K562 (cell line): ENCODE data around the gene TBL2. TPM values are rescaled to one million over a fixed set of nuclear protein-coding genes. Genes with fewer than 3 reads are reported as not detected.

ENCODE experiments used
- BHLHE40 ChIP-seq: IDR thresholded peaks from 2 replicates; pipeline ENCODE4 v1.6.1; 2011; ENCODE audit warnings: low read length, improper control_type of control experiment
- CBX5 ChIP-seq: IDR thresholded peaks from 2 replicates; pipeline ENCODE4 v1.6.1; 2014; ENCODE audit warnings: low read depth, borderline replicate concordance
- CREB1 ChIP-seq, 2 experiments: sonication (generic) in 1 of 2; formaldehyde crosslinking in 1 of 2; IDR thresholded peaks; 2 replicates each; pipeline versions ENCODE4 v1.6.1 to v1.8.0; 2012 to 2022; ENCODE audit warnings: inconsistent platforms in 1 of 2, mild to moderate bottlenecking in 1 of 2, missing genetic modification reagents in 1 of 2, moderate library complexity in 1 of 2
- CTBP1 ChIP-seq: fragments of 450-650 bp; IDR thresholded peaks from 2 replicates; pipeline ENCODE4 v1.6.1; 2016; ENCODE audit warnings: borderline replicate concordance
- GABPA ChIP-seq: fragments of 200-800 bp; sonication (Bioruptor generic); conservative IDR thresholded peaks from 2 replicates; pipeline ENCODE4 v1.6.1; 2016; ENCODE audit warnings: low read depth, missing genetic modification characterization, missing compliant biosample characterization
- GATA2 ChIP-seq: sonication (generic); formaldehyde crosslinking; IDR thresholded peaks from 2 replicates; pipeline ENCODE4 v1.4.0; 2020; ENCODE audit warnings: mild to moderate bottlenecking, missing genetic modification reagents
- HLTF ChIP-seq: fragments of 450-650 bp; IDR thresholded peaks from 2 replicates; pipeline ENCODE4 v1.6.1; 2016
- MTA2 ChIP-seq: fragments of 450-650 bp; IDR thresholded peaks from 2 replicates; pipeline ENCODE4 v1.6.1; 2016; ENCODE audit warnings: low read depth
- NBN ChIP-seq: fragments of 450-650 bp; IDR thresholded peaks from 2 replicates; pipeline ENCODE4 v1.6.1; 2016; ENCODE audit warnings: low read depth, mild to moderate bottlenecking
- NCOA1 ChIP-seq: fragments of 450-650 bp; IDR thresholded peaks from 2 replicates; pipeline ENCODE4 v1.6.1; 2016; ENCODE audit warnings: low read depth
- NFIC ChIP-seq: fragments of 450-650 bp; IDR thresholded peaks from 2 replicates; pipeline ENCODE4 v1.6.1; 2017; ENCODE audit warnings: mild to moderate bottlenecking, inconsistent platforms
- NR1H2 ChIP-seq: sonication (generic); formaldehyde crosslinking; IDR thresholded peaks from 2 replicates; pipeline ENCODE4 v1.4.0; 2020; ENCODE audit warnings: mild to moderate bottlenecking, missing genetic modification reagents
- POLR2AphosphoS5 ChIP-seq: IDR thresholded peaks from 2 replicates; pipeline ENCODE4 v1.6.1; 2011; ENCODE audit warnings: mild to moderate bottlenecking, low read depth, low read length, moderate library complexity; ENCODE audit not compliant: control insufficient read depth, insufficient read depth
- RBM25 ChIP-seq: fragments of 200-400 bp; formaldehyde crosslinking; IDR thresholded peaks from 2 replicates; pipeline ENCODE4 v1.6.1; 2018; ENCODE audit warnings: low read length, low read depth, moderate library complexity; ENCODE audit not compliant: severe bottlenecking
- ZBTB1 ChIP-seq: sonication (generic); formaldehyde crosslinking; IDR thresholded peaks from 2 replicates; pipeline ENCODE4 v1.8.1; 2023; ENCODE audit warnings: missing genetic modification reagents, low read depth, mild to moderate bottlenecking, borderline replicate concordance
- ZNF165 ChIP-seq: fragments of 250-450 bp; sonication (Bioruptor Pico); IDR thresholded peaks from 2 replicates; pipeline ENCODE4 v1.4.0; 2020; ENCODE audit warnings: borderline replicate concordance
- ZNF239 ChIP-seq: fragments of 250-450 bp; sonication (Bioruptor Pico); IDR thresholded peaks from 2 replicates; pipeline ENCODE4 v1.4.0; 2020; ENCODE audit warnings: mild to moderate bottlenecking
- ZNF589 ChIP-seq: fragments of 200-800 bp; sonication (Bioruptor generic); IDR thresholded peaks from 2 replicates; pipeline ENCODE4 v1.6.1; 2016; ENCODE audit warnings: low read depth, missing genetic modification characterization, missing compliant biosample characterization
- polyA plus RNA-seq, 8 experiments: library from polyadenylated mRNA; depleted of rRNA in 4 of 8; stranded (reverse) in 5 of 8; unstranded in 3 of 8; fragments of >200 nt; fragmentation: Nextera tagmentation in 2 of 8; fragmentation: Illumina TruSeq in 1 of 8; extraction: Ambion mirVana in 2 of 8; extraction: Trizol in 1 of 8; gene quantifications; 2 replicates each; pipeline versions ENCODE4 v1.2.1 to v1.2.3, GENCODE V29; 2011 to 2014; ENCODE audit warnings: inconsistent platforms in 1 of 8, missing spikeins in 1 of 8
- total RNA-seq, 7 experiments: library from RNA; depleted of rRNA in 6 of 7; stranded (reverse); fragments of >200 nt in 6 of 7; fragmentation: Illumina TruSeq in 2 of 7; extraction: Trizol in 2 of 7; gene quantifications; 2 replicates each; pipeline versions ENCODE4 v1.2.1 to v1.2.3, GENCODE V29; 2011 to 2021; ENCODE audit warnings: low replicate concordance in 1 of 7
- TF ChIP-seq, protein P1 (sequence below), 2 experiments: fragments of 450-650 bp in 1 of 2; IDR thresholded peaks; 2 replicates each; pipeline ENCODE4 v1.6.1; 2011 to 2017; ENCODE audit warnings: low read depth in 2 of 2, antibody characterized with exemption in 1 of 2, borderline replicate concordance in 1 of 2, low read length in 1 of 2, mild to moderate bottlenecking in 1 of 2, mixed read lengths in 1 of 2; ENCODE audit not compliant: control insufficient read depth in 1 of 2
- TF ChIP-seq, protein P2 (sequence below): IDR thresholded peaks from 2 replicates; pipeline ENCODE4 v1.6.1; 2014; ENCODE audit warnings: antibody characterized with exemption
- TF ChIP-seq, protein P3 (sequence below): fragments of 200-800 bp; sonication (Bioruptor generic); IDR thresholded peaks from 2 replicates; pipeline ENCODE4 v1.6.1; 2017; ENCODE audit warnings: missing genetic modification characterization, missing compliant biosample characterization
- TF ChIP-seq, protein P4 (sequence below), 2 experiments: IDR thresholded peaks; 2 replicates each; pipeline ENCODE4 v1.6.1; 2011; ENCODE audit warnings: borderline replicate concordance in 1 of 2, control low read depth in 1 of 2, low read depth in 1 of 2, low read length in 1 of 2, mild to moderate bottlenecking in 1 of 2, mixed read lengths in 1 of 2, moderate library complexity in 1 of 2; ENCODE audit not compliant: insufficient read depth in 1 of 2, insufficient read length in 1 of 2, poor library complexity in 1 of 2, severe bottlenecking in 1 of 2; ENCODE audit errors: extremely low read depth in 1 of 2

Gene TBL2
- total and polyA plus RNA-seq, 9 of the 15 experiments (the other 6 are each of a cell fraction or from before 2014, with no cell fraction given) = 2.5 to 123 (median 49.2) TPM

DNA sequence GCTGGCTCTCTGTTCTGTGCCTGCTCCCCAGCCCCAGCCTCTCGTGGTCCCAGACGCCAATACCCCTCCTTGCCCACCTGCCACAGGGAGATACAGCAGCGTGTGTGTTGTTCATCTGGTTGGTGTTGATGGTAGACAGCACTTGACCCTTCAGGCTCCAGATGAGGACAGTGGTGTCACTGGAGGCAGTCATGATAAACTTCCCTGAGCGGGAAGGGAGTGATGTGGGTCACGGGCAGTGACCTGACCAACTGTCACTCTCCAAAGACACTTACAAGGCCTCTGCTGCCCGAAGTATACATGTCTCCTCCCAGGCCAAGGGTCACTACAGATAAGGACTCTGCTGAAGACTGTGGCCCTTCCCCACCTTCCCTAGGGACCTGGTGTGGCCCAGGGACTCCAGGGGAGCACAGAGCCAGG lies 5.6 kb downstream of the TBL2 start (continued):
- no peak; the same call in 1 of the 2 replicates for TF ChIP-seq ZBTB1 (CRISPR knock-in tag)
- TF ChIP-seq ZNF239 (CRISPR knock-in tag) = peak; percentile 80
- no peak for TF ChIP-seq HLTF
- peak; percentile 82 for TF ChIP-seq GATA2 (CRISPR knock-in tag)
- TF ChIP-seq, protein P1, sequence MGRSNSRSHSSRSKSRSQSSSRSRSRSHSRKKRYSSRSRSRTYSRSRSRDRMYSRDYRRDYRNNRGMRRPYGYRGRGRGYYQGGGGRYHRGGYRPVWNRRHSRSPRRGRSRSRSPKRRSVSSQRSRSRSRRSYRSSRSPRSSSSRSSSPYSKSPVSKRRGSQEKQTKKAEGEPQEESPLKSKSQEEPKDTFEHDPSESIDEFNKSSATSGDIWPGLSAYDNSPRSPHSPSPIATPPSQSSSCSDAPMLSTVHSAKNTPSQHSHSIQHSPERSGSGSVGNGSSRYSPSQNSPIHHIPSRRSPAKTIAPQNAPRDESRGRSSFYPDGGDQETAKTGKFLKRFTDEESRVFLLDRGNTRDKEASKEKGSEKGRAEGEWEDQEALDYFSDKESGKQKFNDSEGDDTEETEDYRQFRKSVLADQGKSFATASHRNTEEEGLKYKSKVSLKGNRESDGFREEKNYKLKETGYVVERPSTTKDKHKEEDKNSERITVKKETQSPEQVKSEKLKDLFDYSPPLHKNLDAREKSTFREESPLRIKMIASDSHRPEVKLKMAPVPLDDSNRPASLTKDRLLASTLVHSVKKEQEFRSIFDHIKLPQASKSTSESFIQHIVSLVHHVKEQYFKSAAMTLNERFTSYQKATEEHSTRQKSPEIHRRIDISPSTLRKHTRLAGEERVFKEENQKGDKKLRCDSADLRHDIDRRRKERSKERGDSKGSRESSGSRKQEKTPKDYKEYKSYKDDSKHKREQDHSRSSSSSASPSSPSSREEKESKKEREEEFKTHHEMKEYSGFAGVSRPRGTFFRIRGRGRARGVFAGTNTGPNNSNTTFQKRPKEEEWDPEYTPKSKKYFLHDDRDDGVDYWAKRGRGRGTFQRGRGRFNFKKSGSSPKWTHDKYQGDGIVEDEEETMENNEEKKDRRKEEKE (IDR thresholded peaks at IDR 0.05; ENCODE audit: borderline replicate concordance in 1 of 2, control insufficient read depth in 1 of 2, low read depth in 2 of 2, low read length in 1 of 2) = no peak
- TF ChIP-seq CBX5 = no peak
- TF ChIP-seq NR1H2 = 0 out of 2 replicates have a peak, but pooled peaks have one; percentile 51
- TF ChIP-seq GABPA (tag) = no peak
- peak; percentile 70 for TF ChIP-seq CREB1 (IDR thresholded peaks at IDR 0.05)
- peak; percentile 56 for TF ChIP-seq CREB1 (CRISPR knock-in tag; IDR thresholded peaks at IDR 0.05)
- TF ChIP-seq ZNF165 (CRISPR knock-in tag) = no peak
- TF ChIP-seq ZNF589 (CRISPR knock-in tag) = peak; percentile 60; the same call in 1 of the 2 replicates
- TF ChIP-seq BHLHE40 = peak; percentile 91
- TF ChIP-seq, protein P2, sequence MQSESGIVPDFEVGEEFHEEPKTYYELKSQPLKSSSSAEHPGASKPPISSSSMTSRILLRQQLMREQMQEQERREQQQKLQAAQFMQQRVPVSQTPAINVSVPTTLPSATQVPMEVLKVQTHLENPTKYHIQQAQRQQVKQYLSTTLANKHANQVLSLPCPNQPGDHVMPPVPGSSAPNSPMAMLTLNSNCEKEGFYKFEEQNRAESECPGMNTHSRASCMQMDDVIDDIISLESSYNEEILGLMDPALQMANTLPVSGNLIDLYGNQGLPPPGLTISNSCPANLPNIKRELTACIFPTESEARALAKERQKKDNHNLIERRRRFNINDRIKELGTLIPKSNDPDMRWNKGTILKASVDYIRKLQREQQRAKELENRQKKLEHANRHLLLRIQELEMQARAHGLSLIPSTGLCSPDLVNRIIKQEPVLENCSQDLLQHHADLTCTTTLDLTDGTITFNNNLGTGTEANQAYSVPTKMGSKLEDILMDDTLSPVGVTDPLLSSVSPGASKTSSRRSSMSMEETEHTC = 0 out of 2 replicates have a peak, but pooled peaks have one; percentile 56
- peak; percentile 82 for TF ChIP-seq POLR2AphosphoS5
- TF ChIP-seq, protein P3, sequence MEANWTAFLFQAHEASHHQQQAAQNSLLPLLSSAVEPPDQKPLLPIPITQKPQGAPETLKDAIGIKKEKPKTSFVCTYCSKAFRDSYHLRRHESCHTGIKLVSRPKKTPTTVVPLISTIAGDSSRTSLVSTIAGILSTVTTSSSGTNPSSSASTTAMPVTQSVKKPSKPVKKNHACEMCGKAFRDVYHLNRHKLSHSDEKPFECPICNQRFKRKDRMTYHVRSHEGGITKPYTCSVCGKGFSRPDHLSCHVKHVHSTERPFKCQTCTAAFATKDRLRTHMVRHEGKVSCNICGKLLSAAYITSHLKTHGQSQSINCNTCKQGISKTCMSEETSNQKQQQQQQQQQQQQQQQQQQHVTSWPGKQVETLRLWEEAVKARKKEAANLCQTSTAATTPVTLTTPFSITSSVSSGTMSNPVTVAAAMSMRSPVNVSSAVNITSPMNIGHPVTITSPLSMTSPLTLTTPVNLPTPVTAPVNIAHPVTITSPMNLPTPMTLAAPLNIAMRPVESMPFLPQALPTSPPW (CRISPR knock-in tag) = peak; percentile 41; the same call in 1 of the 2 replicates
- TF ChIP-seq MTA2 = peak; percentile 33; the same call in 1 of the 2 replicates
- TF ChIP-seq, protein P4, sequence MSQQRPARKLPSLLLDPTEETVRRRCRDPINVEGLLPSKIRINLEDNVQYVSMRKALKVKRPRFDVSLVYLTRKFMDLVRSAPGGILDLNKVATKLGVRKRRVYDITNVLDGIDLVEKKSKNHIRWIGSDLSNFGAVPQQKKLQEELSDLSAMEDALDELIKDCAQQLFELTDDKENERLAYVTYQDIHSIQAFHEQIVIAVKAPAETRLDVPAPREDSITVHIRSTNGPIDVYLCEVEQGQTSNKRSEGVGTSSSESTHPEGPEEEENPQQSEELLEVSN (IDR thresholded peaks at IDR 0.05; ENCODE audit: borderline replicate concordance in 1 of 2, extremely low read depth in 1 of 2, insufficient read depth in 1 of 2, insufficient read length in 1 of 2, low read depth in 1 of 2, low read length in 1 of 2, poor library complexity in 1 of 2, severe bottlenecking in 1 of 2) = peak; percentile 44 to 70
- TF ChIP-seq CTBP1 = peak; percentile 82; the same call in 1 of the 2 replicates
- TF ChIP-seq NCOA1 = peak; percentile 63; the same call in 1 of the 2 replicates
- TF ChIP-seq RBM25 = no peak
- TF ChIP-seq NFIC = peak; percentile 72
- TF ChIP-seq NBN = peak; percentile 74; the same call in 1 of the 2 replicates
